ENCODE data around the gene ZFYVE19. TPM values are rescaled to one million over a fixed set of nuclear protein-coding genes. Genes with fewer than 3 reads are reported as not detected.

ZFYVE19 gene
- total RNA-seq, 2 experiments from 2014 or later, result 22.8 to 29.3 TPM

- Histone ChIP-seq H3K79me2 (ENCODE audit: insufficient read depth, low read depth, low read length) (peaks cover 4% of the 10 kb centered on the region; the same call in 1 of the 2 replicates), H3K27ac (ENCODE audit: low read depth, low read length, poor library complexity, severe bottlenecking) (peak overlapping the region; percentile 79), H3K9me2 (ENCODE audit: insufficient read depth, low read length) (no peaks in the 10 kb centered on the region), H3K4me3 (ENCODE audit: low read depth, low read length, poor library complexity, severe bottlenecking) (peak overlapping the region; percentile 79), H3K4me2 (ENCODE audit: low read length) (peak overlapping the region; percentile 95), H3K36me3 (ENCODE audit: insufficient read depth, low read length) (peaks cover 31% of the 10 kb centered on the region; the same call in 1 of the 2 replicates), H3K4me1 (ENCODE audit: insufficient read depth, low read length, poor library complexity, severe bottlenecking) (peaks cover 62% of the 10 kb centered on the region), H2AFZ (ENCODE audit: low read length) (peak overlapping the region; percentile 80; the same call in 1 of the 2 replicates), H4K20me1 (ENCODE audit: insufficient read depth, low read length) (no peaks in the 10 kb centered on the region), H3K9me3 (ENCODE audit: low read length) (no peaks in the 10 kb centered on the region)
- TF ChIP-seq EZH2phosphoT487 (IDR thresholded peaks at IDR 0.05; ENCODE audit: borderline replicate concordance, low read depth, low read length) (no peak), CTCF (conservative IDR thresholded peaks at IDR 0.05; ENCODE audit: low read length) (no peak)
- peak; percentile 25 for DNase-seq (ENCODE audit: low spot score)
- CTCF ChIA-PET (ENCODE audit: unreplicated experiment), result interaction anchor here (1.2 kb wide), 1 partner anchor 18 kb away, joined by 5 read pairs; no protein-coding TSS in a partner anchor
- POLR2A ChIA-PET, result interaction anchor here (0.6 to 2.4 kb wide), 8 partner anchors 8 to 325 kb away, joined by 3 to 8 read pairs (median 4); partner anchors contain the start of gene CCDC32
- BruUV-seq (replicated peaks), result TSS peak; percentile 65
- intact Hi-C loops (cut with micrococcal nuclease; ENCODE audit: unreplicated experiment), result loop anchor here (1.0 to 5.0 kb wide), 3 partner anchors 9 to 172 kb away; partner anchors contain the start of genes KNL1, RMDN3 and VPS18
Measured at GRCh38 chr15:40764629-40765103, 42.2 kb upstream of the ZFYVE19 start.

- BruUV-seq (replicated peaks), result no TSS peak
- Histone ChIP-seq H3K9me3 (ENCODE audit: low read length) (no peaks in the 10 kb centered on the region), H3K79me2 (ENCODE audit: insufficient read depth, low read depth, low read length) (peaks cover 4% of the 10 kb centered on the region; the same call in 1 of the 2 replicates), H3K9me2 (ENCODE audit: insufficient read depth, low read length) (no peaks in the 10 kb centered on the region), H3K4me2 (ENCODE audit: low read length) (peak overlapping the region; percentile 95), H4K20me1 (ENCODE audit: insufficient read depth, low read length) (no peaks in the 10 kb centered on the region), H2AFZ (ENCODE audit: low read length) (no peak overlapping the region), H3K4me1 (ENCODE audit: insufficient read depth, low read length, poor library complexity, severe bottlenecking) (peaks cover 63% of the 10 kb centered on the region), H3K36me3 (ENCODE audit: insufficient read depth, low read length) (peaks cover 31% of the 10 kb centered on the region; the same call in 1 of the 2 replicates), H3K4me3 (ENCODE audit: low read depth, low read length, poor library complexity, severe bottlenecking) (no peak overlapping the region), H3K27ac (ENCODE audit: low read depth, low read length, poor library complexity, severe bottlenecking) (peak overlapping the region; percentile 79)
- intact Hi-C loops (cut with micrococcal nuclease; ENCODE audit: unreplicated experiment), result loop anchor here (5.0 kb wide), 2 partner anchors 126 to 174 kb away; partner anchors contain the start of genes KNL1 and VPS18
- POLR2A ChIA-PET, result interaction anchor here (1.0 to 2.4 kb wide), 3 partner anchors 9 to 23 kb away, joined by 3 to 8 read pairs (median 4); no protein-coding TSS in a partner anchor
- no peak for DNase-seq (ENCODE audit: low spot score)
- TF ChIP-seq CTCF (conservative IDR thresholded peaks at IDR 0.05; ENCODE audit: low read length) (no peak), EZH2phosphoT487 (IDR thresholded peaks at IDR 0.05; ENCODE audit: borderline replicate concordance, low read depth, low read length) (no peak)
- CTCF ChIA-PET (ENCODE audit: unreplicated experiment), result interaction anchor here (0.7 kb wide), 1 partner anchor 1910 kb away, joined by 4 read pairs; no protein-coding TSS in a partner anchor
Measured at GRCh38 chr15:40766194-40766815, 40.6 kb upstream of the ZFYVE19 start.

All from OCI-LY7 (cell line).